Activated CD4-positive, CD25-positive, alpha-beta regulatory T cell (primary cell): ENCODE data around the gene PCYT1B.
"Not testable (repeated sequence)": the region's sequence is repeated elsewhere in the genome, so short reads cannot be mapped to it uniquely, and the experiment has no call there.

Experiments used
- DNase-seq, 4 experiments: peaks; one replicate each; lab custom pipeline; 2025; lab: John Stamatoyannopoulos, UW

PCYT1B gene

DNA sequence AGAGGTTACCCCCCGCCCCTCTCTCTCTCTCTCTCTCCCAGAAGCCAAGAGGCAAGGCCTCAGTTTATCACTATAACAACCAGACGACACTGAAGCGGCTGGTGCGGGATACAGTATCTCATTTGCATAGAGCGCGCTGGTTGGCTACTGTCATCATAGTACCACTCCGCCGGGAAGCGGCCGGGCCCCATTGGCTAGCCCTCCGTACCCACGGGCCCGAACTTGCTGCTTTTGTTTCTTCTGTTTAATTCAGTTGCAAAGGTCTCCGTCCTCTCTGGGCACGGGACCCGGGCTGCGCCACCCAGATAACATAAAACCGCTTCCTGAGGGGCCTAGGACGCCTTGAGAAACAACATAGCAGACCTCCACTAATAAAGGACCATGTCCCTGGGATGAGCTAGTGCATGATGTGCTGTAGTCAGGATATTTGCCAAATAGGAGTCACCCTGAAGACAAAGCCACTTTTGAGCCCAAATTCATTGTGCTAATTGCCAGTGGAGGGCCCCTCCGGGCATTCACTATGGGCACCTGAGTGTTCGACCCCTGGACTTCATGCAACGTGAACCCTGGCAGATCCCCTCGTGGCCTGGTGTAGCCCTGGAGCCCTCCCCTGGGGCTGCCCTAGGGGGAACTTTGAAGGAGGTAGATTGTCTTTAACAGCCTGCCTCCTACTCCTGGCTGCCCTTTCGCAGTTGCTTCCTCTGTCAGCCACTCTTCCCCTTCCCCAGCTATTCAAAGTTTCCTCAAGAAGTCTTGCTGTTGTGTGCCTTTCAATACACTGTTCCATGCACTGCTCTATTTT lies at the start of gene PCYT1B:
TSS of gene PCYT1B (minus strand) at position 91 of the 802 bp plus-strand sequence. CDS start 242 bp downstream, outside the sequence.
- peak; percentile 1 to 8 (median 4) for DNase-seq

DNA sequence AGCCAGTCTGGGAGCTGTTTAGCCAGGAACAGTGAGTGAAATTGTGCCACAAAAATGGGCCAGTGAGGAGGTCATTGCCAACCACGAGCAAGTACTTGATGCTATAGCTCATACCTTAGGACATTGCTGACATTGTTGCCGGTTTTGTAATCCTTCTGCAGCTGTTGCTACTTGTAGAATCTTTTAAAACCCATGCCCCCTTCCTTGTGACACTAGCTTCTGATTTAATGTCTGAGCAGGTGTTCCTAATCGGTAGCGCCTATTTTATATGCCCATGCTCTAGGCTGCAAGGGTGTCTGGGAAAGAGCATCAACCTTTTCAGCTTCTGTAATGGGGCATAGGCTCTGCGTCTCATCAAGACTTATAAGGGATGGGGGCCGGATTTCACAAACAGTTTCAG lies 49.1 kb upstream of the PCYT1B start:
- DNase-seq, result no peak

GRCh38 chrX:24694825-24695224 lies 47.7 kb upstream of the PCYT1B start:
- no peak for DNase-seq

GRCh38 chrX:24693453-24694202 lies 46.5 kb upstream of the PCYT1B start, which contains the start of gene POLA1:
Gene POLA1 (plus strand): TSS chrX:24693918. CDS start chrX:24693962, 44 bp downstream.
- peak; percentile 23 to 45 (median 28) for DNase-seq

GRCh38 chrX:24692305-24692704 lies 45.2 kb upstream of the PCYT1B start:
- DNase-seq, result no peak

DNA sequence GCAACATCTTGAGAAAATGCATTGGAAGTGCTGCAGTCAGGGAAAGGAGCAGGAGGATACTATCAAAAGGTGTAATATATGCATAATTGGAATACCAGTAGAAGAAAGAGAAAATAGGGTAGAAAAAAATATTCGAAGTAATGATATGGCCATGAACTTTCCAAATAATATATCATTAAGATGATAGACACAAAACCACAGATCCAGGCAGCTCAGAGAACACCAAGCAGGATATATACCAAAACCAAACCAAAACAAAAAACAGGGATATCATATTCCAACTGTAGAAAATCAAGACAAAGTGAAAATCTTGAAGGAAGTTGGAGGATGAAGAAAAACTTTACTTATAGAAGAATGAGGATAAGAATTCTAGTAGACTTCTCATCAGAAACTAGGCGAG lies 36.9 kb upstream of the PCYT1B start:
- no peak for DNase-seq

GRCh38 chrX:24682739-24683432 lies 35.7 kb upstream of the PCYT1B start:
- DNase-seq, result no peak

GRCh38 chrX:24676403-24677024 lies 29.4 kb upstream of the PCYT1B start:
- DNase-seq, result no peak

DNA sequence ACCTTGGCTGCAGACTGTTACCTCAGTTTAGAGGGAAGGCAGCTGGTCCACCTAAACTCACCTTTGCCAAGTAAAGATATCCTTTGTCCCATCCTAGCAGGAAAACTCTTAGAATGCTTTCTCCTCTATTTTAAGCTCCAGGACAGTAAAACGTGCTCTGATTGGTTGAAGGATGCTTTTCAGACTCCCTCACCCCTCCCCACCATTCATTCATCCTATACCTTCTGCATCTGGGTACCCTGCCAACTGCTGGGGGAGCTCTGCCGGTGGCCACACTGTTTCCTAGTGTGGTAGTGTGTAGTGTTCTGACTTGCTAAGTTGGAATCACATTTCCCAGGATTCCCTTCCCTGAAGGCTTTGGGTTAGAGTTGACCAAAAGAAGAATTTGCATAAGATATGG lies 26.3 kb upstream of the PCYT1B start:
- DNase-seq, result no peak

DNA sequence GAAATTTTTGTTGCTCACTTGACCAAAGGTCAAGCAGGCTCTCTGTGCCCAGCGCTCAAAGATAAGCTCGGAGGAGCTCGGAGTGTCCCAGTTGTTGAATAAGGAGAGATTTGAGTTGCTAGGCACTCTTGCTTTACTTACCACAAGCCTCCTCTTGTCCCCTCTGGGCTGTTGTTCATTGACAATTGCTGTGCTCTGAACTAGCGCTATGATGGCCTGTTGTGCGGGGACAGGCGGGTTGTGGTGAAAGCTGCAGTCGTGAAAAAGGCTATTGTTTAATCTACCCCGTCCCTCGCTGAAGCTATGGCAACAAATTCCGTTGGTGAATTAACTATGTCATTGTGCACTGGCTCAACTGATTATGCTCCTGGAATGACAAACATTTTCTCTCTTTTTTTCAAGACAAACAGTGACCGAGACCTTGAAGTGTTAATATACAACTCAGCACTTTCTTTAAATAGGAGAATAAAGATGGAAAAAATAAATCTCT lies 25.6 kb upstream of the PCYT1B start:
- DNase-seq, result no peak

DNA sequence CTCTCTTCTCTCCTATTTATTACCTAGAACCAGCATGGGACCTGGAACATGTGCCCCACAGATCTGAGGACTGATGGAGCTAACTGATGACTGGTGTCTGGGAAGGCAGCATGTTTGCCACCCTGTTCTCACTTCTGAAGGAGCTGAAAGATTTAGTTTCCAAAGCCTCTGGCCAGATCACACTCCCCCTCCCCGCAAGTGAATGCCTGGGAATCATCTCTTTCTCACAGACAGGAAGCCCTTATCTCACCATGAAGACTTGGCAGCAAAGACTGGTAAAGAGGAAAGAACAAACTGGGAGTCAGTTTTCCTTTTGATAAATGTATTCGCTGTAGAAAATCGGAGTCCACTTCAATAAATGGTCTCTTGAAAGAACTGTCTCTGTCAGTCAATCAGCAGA lies 21.0 kb upstream of the PCYT1B start:
- no peak for DNase-seq

DNA sequence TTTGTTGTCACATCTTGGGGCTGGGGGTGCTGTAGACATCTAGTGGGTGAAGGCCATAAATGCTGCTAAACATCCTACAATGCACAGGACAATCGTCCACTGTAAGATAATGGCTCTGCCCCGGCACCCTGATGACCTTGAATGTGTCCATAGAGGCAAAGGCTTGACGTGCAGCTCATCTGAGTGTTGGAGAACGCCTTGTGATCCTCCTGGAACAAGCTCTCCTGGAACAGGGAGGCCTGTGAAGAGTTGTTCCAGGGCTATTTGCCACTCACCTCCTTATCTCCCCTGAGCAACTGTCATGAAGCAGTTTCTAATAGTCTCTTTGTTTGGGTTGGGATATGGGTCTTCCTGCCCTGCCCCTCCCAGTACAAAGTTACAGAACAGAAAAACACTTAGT lies 15.2 kb upstream of the PCYT1B start:
- no peak for DNase-seq

DNA sequence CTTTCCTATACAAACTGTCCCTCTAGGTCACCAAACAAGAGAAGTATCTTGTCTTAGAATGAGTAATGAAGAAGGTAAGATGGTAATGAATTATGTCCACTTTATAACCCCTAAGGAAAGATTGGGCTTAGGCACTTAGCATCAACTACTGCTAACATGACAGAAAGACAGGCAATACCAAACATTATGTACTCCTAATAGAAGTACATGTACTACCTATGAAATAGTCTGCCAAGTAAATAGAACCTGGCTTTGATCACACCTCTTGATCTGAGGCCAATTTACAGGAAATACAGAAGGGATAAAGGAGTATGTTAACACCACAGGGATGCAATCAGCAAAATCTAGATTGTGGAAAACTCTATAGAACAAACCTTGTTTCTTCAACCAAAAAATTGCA lies 14.1 kb upstream of the PCYT1B start:
- no peak for DNase-seq

DNA sequence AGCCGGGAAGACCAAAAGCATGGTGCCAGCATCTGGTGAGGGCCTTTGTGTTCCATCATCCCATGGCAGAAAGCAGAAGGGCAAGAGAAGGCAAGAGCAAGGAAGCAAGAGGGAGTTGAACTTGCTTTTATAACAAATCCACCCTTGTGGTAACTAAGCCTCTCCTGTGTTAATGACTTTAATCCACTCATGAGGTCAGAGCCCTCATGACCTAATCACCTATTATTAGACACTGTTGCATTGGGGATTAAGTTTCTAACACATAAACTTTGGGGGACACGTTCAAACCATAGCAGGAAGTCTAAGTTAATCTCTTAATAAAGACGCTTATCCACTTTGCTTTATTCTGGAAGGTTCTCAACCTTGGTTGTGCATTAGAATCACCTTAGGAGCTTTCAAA lies 12.5 kb upstream of the PCYT1B start:
- no peak for DNase-seq

- no peak for DNase-seq
These were observed 12.0 kb upstream of the PCYT1B start for GRCh38 chrX:24659106-24659505.

DNA sequence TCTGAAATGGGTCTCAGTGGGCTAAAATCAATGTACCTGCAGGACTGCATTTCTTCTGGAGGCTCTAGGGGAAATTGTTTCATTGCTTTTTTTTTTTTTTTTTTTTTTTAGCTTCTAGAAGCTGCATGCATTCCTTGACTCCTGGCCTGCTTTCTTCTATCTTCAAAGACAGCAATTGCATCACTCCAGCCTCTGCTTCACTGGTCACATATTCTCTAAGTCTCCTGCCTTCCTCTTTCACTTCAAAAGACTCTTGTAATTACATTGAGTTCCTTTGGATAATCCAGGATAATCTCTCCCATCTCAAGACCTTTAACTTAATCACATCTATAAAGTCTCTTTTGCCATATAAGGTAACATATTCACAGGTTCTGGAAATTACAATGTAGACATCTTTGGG lies 11.3 kb upstream of the PCYT1B start:
- no peak for DNase-seq

GRCh38 chrX:24657671-24658386 lies 10.7 kb upstream of the PCYT1B start:
- no peak for DNase-seq

- DNase-seq, result not testable (repeated sequence)
These were observed 8.5 kb upstream of the PCYT1B start for GRCh38 chrX:24655679-24656078.

DNA sequence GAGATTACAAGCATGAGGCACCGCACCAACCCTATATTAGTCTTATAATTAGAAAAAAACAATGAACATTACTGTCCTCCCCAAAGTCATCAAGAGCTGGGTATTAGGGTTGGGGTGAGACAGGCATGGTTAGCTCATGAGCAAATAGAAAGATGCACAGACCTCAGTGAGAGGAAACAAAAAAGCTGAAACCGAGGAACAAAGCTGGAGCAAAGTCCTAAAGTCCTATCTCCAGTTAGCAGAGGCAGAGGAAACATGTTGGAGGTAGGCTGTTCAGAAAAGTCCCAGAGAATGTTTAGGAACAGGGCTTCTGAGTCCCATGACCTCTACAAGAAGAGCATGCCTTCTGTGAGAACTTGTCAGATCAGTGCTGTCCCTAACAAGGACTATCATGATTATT lies 4.6 kb upstream of the PCYT1B start:
- no peak for DNase-seq

- DNase-seq, result no peak
These were observed 1.3 kb upstream of the PCYT1B start for GRCh38 chrX:24648495-24648894.

GRCh38 chrX:24646745-24647182 lies 383 bp downstream of the PCYT1B start:
- DNase-seq, result no peak
